ENCODE results near the gene RBBP8. TPM values are rescaled to one million over a fixed set of nuclear protein-coding genes. Genes with fewer than 3 reads are reported as not detected.

The RBBP8 gene
- total RNA-seq, 2 experiments from 2014 or later, result 81.5 to 85.3 TPM

DNA sequence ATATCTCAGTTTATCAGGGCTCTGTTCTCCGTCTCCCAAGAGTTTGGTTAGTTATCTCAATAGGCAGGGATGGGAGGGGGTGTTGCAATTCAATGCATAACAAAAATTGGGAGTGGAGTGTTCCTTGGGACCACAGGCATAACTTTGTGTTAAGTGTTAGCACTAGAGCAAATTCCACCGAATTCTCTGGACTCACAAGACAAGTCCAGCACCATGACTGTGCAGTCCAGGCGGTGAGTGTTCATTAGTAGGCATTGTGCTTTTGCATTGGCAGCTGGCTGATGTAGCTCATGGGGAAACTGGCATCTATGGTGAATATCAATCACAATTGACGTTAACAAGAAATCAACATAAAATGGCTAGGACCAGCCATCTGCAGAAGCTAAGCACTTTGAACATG is 123.2 kb downstream of the RBBP8 start:
- Mint-ChIP-seq H3K4me3 (no peak overlapping the region), H3K4me1 (no peaks in the 10 kb centered on the region), H3K9me3 (no peaks in the 10 kb centered on the region), H3K36me3 (no peaks in the 10 kb centered on the region), H3K27ac (no peak overlapping the region), H3K27me3 (peaks cover 5% of the 10 kb centered on the region)
- DNase-seq, result no peak

DNA sequence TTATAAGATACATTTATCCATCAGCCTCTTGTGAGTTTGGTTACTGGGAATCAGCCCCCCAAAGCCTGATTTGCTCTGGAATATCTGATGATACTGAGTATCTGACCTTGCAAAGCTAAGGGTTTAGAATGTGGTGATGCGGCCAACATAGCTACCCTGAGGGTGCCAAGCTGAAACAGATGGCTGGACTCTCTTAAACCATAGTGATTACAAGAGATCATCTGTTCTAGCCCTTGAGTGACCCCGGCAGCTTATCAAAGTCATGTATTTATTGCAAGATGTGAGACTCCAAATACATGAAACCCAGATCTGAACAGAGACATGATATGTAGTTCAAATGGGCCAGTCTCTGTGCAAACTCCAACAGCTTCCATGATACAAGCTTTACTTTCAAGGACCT is 124.0 kb downstream of the RBBP8 start:
- Mint-ChIP-seq H3K9me3 (no peaks in the 10 kb centered on the region), H3K4me3 (no peak overlapping the region), H3K27me3 (peaks cover 5% of the 10 kb centered on the region), H3K4me1 (no peaks in the 10 kb centered on the region), H3K36me3 (no peaks in the 10 kb centered on the region), H3K27ac (no peak overlapping the region)
- no peak for DNase-seq

DNA sequence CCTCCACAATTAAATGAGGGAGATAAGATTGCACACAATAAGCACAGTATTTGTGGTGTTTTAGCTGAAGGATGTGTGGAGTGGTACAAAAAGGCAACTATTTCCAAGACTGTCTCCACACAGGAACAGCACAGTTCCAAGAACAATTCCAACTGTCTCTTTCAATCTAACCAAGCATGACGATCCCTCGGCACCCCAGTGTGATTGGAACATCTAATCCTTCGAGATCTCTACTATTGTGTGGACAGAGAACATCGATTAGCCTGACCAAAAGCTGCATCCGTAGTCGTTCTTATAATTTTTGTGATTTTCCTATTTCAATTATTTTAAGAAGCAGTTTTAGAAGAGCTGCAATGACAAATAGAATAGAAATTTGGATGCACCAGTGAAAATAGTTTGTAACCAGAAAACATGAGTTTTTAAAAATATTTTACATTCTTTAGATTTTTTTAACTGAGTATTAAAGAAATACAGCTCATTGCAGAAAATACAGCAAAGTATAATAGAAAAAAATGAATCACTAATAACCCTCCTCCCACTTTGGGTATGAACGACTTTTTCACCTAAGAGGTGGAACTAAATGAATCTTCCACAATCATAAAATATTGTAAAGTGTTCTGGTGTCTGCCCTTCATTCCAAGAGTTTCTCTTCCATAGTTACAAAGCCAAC is 125.8 kb downstream of the RBBP8 start:
- no peak overlapping the region for H3K27ac Mint-ChIP-seq
- H3K9me3 Mint-ChIP-seq, result peaks cover 5% of the 10 kb centered on the region
- no peak overlapping the region for H3K4me3 Mint-ChIP-seq
- H3K4me1 Mint-ChIP-seq, result no peaks in the 10 kb centered on the region
- no peak for DNase-seq
- peaks cover 5% of the 10 kb centered on the region for H3K27me3 Mint-ChIP-seq
- H3K36me3 Mint-ChIP-seq, result no peaks in the 10 kb centered on the region

DNA sequence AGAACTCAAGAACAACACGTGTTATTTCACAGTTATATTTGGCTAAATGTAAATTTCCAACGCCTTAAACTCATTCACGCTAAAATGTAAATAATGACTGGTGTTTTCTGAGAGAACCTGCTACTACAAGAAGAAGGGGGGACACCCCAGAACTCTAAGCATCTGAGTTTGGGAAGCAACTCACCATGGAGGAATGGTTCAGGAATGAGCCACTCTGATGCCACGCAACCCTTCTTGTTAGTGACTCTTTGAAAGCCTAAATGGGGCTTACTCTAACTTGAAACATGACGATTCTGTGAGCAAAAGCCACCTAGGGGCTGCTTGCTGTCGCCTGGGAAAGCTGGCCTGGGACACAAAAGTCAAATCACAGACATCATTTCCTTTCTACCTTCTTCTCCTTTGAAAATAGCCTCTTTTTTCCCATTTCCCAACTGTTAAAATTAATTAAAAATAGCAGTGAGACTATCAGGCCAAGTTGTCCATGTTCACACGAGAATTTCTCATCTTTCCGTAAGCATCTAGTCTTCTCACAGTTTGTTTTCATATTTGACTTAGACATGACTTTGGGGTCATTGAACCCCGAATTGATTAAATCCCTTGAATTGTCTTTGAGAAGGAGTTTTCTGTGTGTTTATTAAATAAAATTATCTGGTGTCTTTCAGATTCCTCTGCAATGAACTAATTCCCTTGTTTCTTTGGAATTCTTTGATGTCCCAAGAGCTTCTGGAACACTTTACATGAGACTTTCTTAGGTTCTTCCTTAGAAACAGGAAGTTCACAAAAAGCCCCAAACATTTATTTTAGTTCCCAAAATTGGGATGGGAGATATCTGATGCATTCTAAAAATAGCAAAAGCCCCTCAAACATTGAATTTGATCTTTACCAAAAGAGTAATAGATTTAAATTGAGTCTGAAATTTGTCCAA is 126.7 kb downstream of the RBBP8 start:
- Mint-ChIP-seq H3K27me3 (no peaks in the 10 kb centered on the region), H3K9me3 (peaks cover 5% of the 10 kb centered on the region), H3K4me3 (no peak overlapping the region), H3K4me1 (no peaks in the 10 kb centered on the region), H3K27ac (no peak overlapping the region), H3K36me3 (no peaks in the 10 kb centered on the region)
- DNase-seq, result no peak

DNA sequence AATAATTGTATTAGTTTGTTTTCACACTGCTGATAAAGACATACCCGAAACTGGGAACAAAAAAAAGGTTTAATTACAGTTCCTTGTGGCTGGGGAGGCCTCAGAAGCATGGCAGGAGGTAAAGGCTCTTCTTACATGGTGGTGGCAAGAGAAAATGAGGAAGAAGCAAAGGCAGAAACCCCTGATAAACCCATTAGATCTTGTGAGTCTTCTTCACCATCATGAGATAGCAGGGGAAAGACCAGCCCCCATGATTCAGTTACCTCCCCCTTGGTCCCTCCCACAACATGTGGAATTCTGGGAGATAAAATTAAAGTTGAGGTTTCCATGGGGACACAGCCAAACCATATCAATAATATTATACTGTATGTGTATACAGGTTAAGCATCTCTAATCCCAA is 128.9 kb downstream of the RBBP8 start:
- H3K27ac Mint-ChIP-seq, result no peak overlapping the region
- no peaks in the 10 kb centered on the region for H3K4me1 Mint-ChIP-seq
- no peaks in the 10 kb centered on the region for H3K36me3 Mint-ChIP-seq
- no peaks in the 10 kb centered on the region for H3K27me3 Mint-ChIP-seq
- no peak overlapping the region for H3K4me3 Mint-ChIP-seq
- peaks cover 5% of the 10 kb centered on the region for H3K9me3 Mint-ChIP-seq
- no peak for DNase-seq

DNA sequence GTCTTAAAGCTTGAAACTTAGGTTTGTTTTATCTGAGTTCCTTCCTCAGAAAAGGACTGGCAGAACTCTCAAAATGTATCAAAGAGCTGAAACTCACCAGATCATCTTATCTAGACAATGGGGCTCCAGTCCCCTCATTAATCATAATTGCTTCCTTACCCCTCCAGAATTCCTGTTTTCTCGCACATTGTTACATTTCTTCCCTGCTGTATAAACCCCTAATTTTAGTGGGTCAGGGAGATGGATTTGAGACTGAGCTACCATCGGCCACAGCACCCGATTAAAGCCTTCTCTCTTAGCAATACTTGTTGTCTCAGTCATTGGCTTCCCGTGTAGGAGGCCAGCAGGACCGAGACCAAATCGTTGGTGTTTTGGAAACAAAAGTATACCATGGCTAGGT is 130.4 kb downstream of the RBBP8 start:
- DNase-seq, result no peak
- no peaks in the 10 kb centered on the region for H3K27me3 Mint-ChIP-seq
- H3K4me1 Mint-ChIP-seq, result peaks cover 4% of the 10 kb centered on the region
- H3K27ac Mint-ChIP-seq, result no peak overlapping the region
- no peaks in the 10 kb centered on the region for H3K36me3 Mint-ChIP-seq
- H3K4me3 Mint-ChIP-seq, result no peak overlapping the region
- H3K9me3 Mint-ChIP-seq, result peaks cover 7% of the 10 kb centered on the region

DNA sequence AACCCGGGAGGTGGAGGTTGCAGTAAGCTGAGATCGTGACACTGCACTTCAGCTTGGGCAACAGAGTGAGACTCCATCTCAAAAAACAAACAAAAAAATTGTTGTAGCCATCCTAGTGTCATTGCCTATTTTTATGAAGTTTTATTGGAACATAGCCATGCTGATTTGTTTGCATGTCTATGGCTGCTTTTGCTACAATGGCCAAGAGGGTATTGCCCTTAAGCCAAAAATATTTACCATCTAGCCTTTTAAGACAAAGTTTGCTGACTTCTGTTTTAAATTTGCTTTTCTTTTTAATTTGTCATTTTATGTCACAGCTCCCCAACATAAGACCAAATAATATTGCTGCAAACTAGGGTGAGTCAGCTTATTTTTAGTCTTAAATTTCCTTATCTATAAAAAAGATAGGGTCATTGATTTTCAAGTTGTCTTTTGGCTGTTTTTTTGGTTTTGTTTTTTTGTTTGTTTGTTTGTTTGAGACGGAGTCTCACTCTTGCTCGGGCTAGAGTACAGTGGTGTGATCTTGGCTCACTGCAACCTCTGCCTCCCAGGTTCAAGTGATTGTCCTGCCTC is 132.2 kb downstream of the RBBP8 start:
- Mint-ChIP-seq H3K36me3 (peaks cover 9% of the 10 kb centered on the region), H3K4me3 (no peak overlapping the region), H3K27me3 (no peaks in the 10 kb centered on the region), H3K4me1 (peaks cover 21% of the 10 kb centered on the region), H3K27ac (no peak overlapping the region), H3K9me3 (peaks cover 14% of the 10 kb centered on the region)
- DNase-seq, result no peak

DNA sequence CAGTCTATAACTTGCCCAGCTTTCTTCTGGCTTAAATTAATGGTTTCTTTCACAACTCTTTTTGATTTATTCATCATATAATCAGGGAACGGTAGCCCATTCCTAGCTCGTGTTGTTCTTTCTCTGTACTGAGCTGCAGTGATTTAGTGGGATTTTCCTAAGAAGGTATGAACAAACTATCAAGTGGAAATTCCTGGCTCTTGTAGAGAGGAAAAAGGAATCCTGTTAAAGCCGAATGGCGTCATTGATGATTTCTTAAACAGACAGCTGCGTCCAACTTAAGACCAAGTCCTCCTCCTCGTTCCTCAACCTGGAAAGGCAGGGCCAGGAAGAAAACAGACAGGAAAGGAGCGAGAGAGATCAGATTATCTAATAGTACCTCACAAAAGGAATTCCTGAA is 132.9 kb downstream of the RBBP8 start:
- H3K27me3 Mint-ChIP-seq, result no peaks in the 10 kb centered on the region
- H3K4me1 Mint-ChIP-seq, result peaks cover 28% of the 10 kb centered on the region
- H3K9me3 Mint-ChIP-seq, result peaks cover 15% of the 10 kb centered on the region
- no peak overlapping the region for H3K4me3 Mint-ChIP-seq
- no peak for DNase-seq
- no peak overlapping the region for H3K27ac Mint-ChIP-seq
- peaks cover 14% of the 10 kb centered on the region for H3K36me3 Mint-ChIP-seq

DNA sequence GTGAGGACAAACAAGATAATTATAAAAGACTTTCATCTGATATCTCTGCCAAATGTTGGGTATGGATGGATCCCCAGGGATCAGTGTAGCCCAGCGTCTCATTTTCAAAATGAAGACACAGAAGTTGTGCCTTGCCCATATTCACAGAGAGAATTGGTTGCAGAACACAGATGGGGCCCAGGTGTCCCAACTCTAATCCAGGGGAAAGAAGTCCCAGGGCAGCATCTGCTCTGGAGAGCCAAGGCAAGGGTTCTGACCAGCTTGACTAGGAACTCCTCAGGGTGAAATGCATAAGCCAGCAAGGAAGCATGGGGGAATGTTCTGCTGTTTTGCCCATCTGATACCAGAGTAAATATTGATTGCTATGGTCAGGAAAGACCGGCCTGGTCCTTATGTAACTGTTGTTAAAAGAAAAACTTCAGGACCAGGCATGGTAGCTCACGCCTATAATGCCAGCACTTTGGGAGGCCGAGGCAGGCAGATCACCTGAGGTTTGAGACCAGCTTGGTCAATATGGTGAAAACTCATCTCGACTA is 133.4 kb downstream of the RBBP8 start:
- H3K27me3 Mint-ChIP-seq, result no peaks in the 10 kb centered on the region
- H3K27ac Mint-ChIP-seq, result no peak overlapping the region

DNA sequence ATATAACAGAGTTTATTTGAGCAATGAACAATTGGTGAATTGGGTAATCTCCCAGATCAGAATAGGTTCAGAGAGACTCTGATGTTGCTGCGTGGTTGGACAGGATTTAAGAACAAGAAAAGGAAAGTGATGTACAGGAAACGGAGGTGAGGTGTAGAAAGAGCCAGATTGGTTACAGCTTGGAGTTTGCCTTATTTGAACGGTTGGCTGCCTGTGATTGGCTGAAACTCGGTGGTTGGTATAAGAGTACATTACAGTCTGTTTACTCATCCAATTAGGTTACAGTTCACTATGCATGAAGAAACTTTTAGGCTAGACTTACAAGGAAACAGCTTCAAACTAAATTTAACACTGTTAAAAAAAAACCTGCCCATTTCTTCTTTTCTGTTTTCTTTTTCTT is 134.1 kb downstream of the RBBP8 start:
- no peak overlapping the region for H3K27ac Mint-ChIP-seq
- peaks cover 40% of the 10 kb centered on the region for H3K4me1 Mint-ChIP-seq
- no peak for DNase-seq
- no peaks in the 10 kb centered on the region for H3K27me3 Mint-ChIP-seq
- H3K9me3 Mint-ChIP-seq, result peaks cover 15% of the 10 kb centered on the region
- peaks cover 20% of the 10 kb centered on the region for H3K36me3 Mint-ChIP-seq
- no peak overlapping the region for H3K4me3 Mint-ChIP-seq

More for the DNA sequence above, 133.4 kb downstream of the RBBP8 start:
- H3K36me3 Mint-ChIP-seq, result peaks cover 16% of the 10 kb centered on the region
- peaks cover 33% of the 10 kb centered on the region for H3K4me1 Mint-ChIP-seq
- H3K9me3 Mint-ChIP-seq, result peaks cover 15% of the 10 kb centered on the region
- DNase-seq, result no peak
- no peak overlapping the region for H3K4me3 Mint-ChIP-seq

DNA sequence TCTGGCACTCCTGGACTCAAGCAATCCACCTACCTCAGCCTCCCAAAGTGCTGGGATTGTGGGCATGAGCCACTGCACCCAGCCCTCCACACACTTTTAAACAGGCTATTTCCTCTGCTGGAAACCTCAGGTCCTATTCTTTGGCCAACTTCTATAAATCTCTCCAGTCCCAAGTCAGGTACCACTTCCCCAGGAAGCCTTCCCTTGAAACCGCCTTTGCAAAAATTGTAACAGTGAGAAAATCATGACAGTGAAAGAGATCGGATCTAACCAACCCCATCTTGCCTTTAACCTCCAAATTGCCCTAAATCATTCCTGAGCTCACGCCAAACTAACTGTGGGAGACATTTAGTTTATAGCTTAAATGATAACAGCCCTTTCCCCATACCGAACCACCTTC is 134.9 kb downstream of the RBBP8 start:
- H3K9me3 Mint-ChIP-seq, result peaks cover 15% of the 10 kb centered on the region
- peaks cover 20% of the 10 kb centered on the region for H3K36me3 Mint-ChIP-seq
- H3K4me1 Mint-ChIP-seq, result peaks cover 43% of the 10 kb centered on the region
- H3K27me3 Mint-ChIP-seq, result no peaks in the 10 kb centered on the region
- no peak for DNase-seq
- H3K27ac Mint-ChIP-seq, result no peak overlapping the region
- no peak overlapping the region for H3K4me3 Mint-ChIP-seq

DNA sequence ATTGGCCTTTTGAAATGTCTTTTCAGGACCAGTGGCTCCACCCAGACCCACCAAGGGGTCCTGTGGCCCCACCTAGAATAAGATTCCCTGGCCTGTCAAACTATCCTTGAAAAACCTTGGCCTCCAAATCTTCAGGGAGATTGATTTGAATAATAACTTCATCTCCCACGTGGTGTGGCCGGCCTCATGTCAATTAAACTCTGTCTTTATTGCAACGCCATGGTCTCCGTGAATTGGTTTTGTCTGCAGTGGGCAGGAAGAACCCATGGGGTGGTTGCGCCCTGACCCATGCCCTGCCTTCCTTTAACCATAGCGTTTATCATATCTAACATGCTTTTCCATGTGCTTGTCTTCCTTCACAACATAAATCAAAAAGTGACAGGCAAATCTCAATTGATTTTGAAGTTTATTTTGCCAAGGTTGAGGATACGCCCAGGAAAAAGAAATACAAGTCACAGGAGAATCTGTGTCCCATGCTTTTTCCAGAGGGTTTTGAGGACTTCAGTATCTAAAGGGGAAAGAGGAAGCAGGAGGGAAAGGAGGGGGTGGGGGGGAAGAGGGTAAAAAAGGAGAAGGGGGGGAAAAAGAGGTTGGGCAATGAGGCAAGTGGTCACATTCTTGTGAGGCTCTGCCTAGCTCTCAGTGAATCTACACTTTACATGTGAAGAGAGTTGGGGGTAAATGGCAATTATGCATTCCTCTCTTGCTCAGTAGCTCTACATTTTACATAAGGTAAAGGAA is 135.6 kb downstream of the RBBP8 start:
- H3K4me3 Mint-ChIP-seq, result no peak overlapping the region
- peaks cover 20% of the 10 kb centered on the region for H3K36me3 Mint-ChIP-seq
- peaks cover 10% of the 10 kb centered on the region for H3K9me3 Mint-ChIP-seq
- H3K27me3 Mint-ChIP-seq, result no peaks in the 10 kb centered on the region
- H3K4me1 Mint-ChIP-seq, result peaks cover 44% of the 10 kb centered on the region
- no peak for DNase-seq
- H3K27ac Mint-ChIP-seq, result no peak overlapping the region

DNA sequence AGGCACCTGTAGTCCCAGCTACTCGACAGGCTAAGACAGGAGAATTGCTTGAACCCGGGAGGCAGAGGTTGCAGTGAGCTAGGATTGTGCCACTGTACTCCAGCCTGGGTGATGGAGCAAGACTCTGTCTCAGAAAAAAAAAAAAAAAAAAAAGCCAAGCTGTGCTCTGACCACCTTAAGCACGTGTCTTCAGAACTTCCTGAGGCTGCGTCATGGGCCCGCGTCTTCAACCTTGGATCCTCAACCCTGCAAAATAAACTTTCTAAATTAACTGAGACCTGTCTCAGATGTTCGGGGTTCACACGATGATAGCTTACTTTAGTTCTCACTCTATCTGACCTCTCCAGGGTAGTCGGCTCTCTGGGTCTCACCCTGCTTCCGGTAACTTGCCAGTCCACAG is 136.4 kb downstream of the RBBP8 start:
- Mint-ChIP-seq H3K4me3 (no peak overlapping the region), H3K4me1 (peaks cover 44% of the 10 kb centered on the region), H3K27me3 (no peaks in the 10 kb centered on the region), H3K36me3 (peaks cover 20% of the 10 kb centered on the region), H3K9me3 (peaks cover 10% of the 10 kb centered on the region), H3K27ac (peak overlapping the region; percentile 55)
- no peak for DNase-seq

DNA sequence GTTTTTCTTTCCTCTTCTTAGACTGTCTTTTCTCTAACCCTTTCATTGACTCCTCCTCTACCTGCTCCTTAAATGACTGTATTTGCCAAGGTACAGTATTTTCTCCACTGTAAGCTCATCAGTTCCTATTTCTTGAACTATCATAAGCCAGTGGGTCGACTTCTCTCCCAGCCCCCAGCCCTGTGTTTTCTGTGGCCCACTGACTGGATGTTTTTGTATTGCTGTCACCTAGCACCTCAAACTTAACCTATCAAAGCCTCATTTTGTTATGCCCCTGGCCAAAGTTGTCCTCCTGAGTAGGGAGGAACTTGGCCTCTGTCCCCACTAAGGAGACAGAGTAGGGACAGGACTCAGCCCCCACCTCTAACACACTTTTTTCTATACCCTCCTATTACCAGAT is 136.8 kb downstream of the RBBP8 start:
- H3K27me3 Mint-ChIP-seq, result no peaks in the 10 kb centered on the region
- peaks cover 44% of the 10 kb centered on the region for H3K4me1 Mint-ChIP-seq
- H3K9me3 Mint-ChIP-seq, result peaks cover 10% of the 10 kb centered on the region
- DNase-seq, result no peak
- H3K27ac Mint-ChIP-seq, result peak overlapping the region; percentile 55
- H3K36me3 Mint-ChIP-seq, result peaks cover 20% of the 10 kb centered on the region
- no peak overlapping the region for H3K4me3 Mint-ChIP-seq

DNA sequence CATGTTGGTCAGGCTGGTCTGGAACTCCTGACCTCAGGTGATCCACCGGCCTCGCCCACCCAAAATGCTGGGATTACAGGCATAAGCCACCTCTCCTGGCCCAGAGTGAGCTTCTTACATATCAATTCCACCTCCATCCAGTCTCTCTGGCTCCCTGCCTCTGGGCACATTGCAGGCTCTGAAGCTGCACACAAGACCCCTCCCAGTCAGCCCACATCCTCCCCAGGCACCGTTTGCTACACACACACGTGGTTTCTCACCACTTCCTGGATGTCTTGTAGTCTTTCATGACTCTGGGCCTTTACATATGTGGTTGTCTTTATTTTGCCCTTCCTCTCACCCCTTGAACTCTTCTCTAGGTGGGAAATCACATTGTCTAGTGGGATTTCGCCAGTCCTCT is 138.2 kb downstream of the RBBP8 start:
- H3K4me1 Mint-ChIP-seq, result peaks cover 44% of the 10 kb centered on the region
- peaks cover 20% of the 10 kb centered on the region for H3K36me3 Mint-ChIP-seq
- no peaks in the 10 kb centered on the region for H3K27me3 Mint-ChIP-seq
- peak overlapping the region; percentile 26 for H3K4me3 Mint-ChIP-seq
- H3K9me3 Mint-ChIP-seq, result peaks cover 10% of the 10 kb centered on the region
- H3K27ac Mint-ChIP-seq, result peak overlapping the region; percentile 78
- DNase-seq, result peak; percentile 71

Data from activated naive CD8-positive, alpha-beta T cell treated with anti-CD3 and anti-CD28 coated beads for 36 hours (primary cell).